H1 (cell line): Measurements from ENCODE around the gene SMG5. TPM values are rescaled to one million over a fixed set of nuclear protein-coding genes. Genes with fewer than 3 reads are reported as not detected.

Source experiments
- CBX8 ChIP-seq: fragments of 300-800, 300-1000 bp; sonication (generic); IDR thresholded peaks from 2 replicates; pipeline ENCODE4 v1.7.1; 2016; ENCODE audit warnings: low read depth, low read length, borderline replicate concordance
- CREB1 ChIP-seq: IDR thresholded peaks from 2 replicates; pipeline ENCODE4 v1.6.1; 2012; ENCODE audit warnings: inconsistent platforms
- JUN ChIP-seq: IDR thresholded peaks from 2 replicates; pipeline ENCODE4 v1.6.1; 2011; ENCODE audit warnings: low read depth, mild to moderate bottlenecking, improper control_type of control experiment, low read length
- POU5F1 ChIP-seq: IDR thresholded peaks from 2 replicates; pipeline ENCODE4 v1.6.1; 2011; ENCODE audit warnings: low read depth, mild to moderate bottlenecking, low read length, moderate library complexity
- RNF2 ChIP-seq: fragments of 200-900, 300-1000 bp; sonication (generic); IDR thresholded peaks from 2 replicates; pipeline ENCODE4 v1.7.1; 2016; ENCODE audit warnings: borderline replicate concordance, low read depth, mild to moderate bottlenecking, antibody characterized with exemption, low read length; ENCODE audit not compliant: poor library complexity, severe bottlenecking; ENCODE audit errors: missing control alignments
- SIX5 ChIP-seq: IDR thresholded peaks from 2 replicates; pipeline ENCODE4 v1.6.1; 2011; ENCODE audit warnings: mild to moderate bottlenecking, low read depth, low read length
- polyA plus RNA-seq, 7 experiments: library from polyadenylated mRNA; depleted of rRNA in 3 of 7; stranded (reverse) in 5 of 7; unstranded in 2 of 7; fragments of >200 nt in 5 of 7; fragments of 200-250 nt in 2 of 7; gene quantifications; 1 replicate in 5 of 7; 2 replicates in 1 of 7; 4 replicates in 1 of 7; pipeline versions ENCODE4 v1.2.1 to v1.2.3, GENCODE V29; 2011 to 2013; ENCODE audit warnings: missing spikeins in 2 of 7, mixed read lengths in 2 of 7
- total RNA-seq: library from RNA; stranded (reverse); fragmentation: NEBNext Ultra II Directional; extraction: Animal tissue kit (Norgen Biotek cat#: 25700); gene quantifications from 2 replicates; pipeline ENCODE4 v1.2.1, GENCODE V29; 2021
- TF ChIP-seq, protein P1 (sequence below): fragments of 300-600 bp; sonication (generic); IDR thresholded peaks from 2 replicates; pipeline ENCODE4 v1.7.1; 2012; ENCODE audit warnings: low read length, moderate library complexity, mild to moderate bottlenecking, inconsistent platforms; ENCODE audit not compliant: insufficient replicate concordance
- TF ChIP-seq, protein P2 (sequence below): IDR thresholded peaks from 2 replicates; pipeline ENCODE4 v1.6.1; 2012; ENCODE audit warnings: low read length, inconsistent platforms

Gene SMG5
- total and polyA plus RNA-seq, 2 of the 8 experiments (the other 6 are each of a cell fraction or from before 2014, with no cell fraction given), result 32.7 to 98.0 TPM

DNA sequence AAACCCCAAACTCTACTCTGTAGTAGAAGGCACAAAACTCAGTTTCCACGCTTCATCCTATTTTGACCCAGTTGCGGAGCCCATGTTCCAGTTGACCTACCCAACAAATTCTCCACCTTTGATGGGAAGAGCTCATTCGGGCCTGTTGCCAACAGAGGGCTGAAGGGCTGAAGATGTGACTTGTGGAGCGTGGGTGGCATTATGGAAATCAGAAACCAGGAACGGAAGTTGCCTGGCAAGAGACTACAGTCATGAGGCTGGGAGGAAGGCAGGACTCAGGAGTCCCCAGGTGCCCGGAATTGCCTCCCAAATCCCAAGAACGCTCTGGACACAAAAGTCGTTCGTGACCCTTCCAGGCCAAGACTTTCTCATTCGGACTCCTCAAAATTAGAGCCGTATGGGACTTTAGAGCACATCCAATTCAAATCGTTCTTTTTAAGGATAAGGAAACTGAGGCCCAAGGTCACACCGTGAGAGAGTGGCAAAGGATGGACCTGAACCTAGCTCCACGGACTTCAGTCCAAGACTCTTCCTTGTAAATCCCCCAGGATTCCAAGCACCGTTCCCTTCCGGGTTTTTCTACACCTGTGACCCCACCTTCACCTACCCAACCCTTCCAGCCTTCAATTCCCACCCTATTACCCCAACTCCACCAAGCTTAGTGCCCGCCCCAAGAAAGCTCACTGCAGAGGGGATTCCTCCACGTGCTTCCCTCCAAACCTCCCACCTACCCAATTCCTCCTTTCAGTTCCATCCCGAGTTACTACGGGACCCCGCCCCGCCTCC lies 739 bp downstream of the SMG5 start (continued):
- TF ChIP-seq, protein P1, sequence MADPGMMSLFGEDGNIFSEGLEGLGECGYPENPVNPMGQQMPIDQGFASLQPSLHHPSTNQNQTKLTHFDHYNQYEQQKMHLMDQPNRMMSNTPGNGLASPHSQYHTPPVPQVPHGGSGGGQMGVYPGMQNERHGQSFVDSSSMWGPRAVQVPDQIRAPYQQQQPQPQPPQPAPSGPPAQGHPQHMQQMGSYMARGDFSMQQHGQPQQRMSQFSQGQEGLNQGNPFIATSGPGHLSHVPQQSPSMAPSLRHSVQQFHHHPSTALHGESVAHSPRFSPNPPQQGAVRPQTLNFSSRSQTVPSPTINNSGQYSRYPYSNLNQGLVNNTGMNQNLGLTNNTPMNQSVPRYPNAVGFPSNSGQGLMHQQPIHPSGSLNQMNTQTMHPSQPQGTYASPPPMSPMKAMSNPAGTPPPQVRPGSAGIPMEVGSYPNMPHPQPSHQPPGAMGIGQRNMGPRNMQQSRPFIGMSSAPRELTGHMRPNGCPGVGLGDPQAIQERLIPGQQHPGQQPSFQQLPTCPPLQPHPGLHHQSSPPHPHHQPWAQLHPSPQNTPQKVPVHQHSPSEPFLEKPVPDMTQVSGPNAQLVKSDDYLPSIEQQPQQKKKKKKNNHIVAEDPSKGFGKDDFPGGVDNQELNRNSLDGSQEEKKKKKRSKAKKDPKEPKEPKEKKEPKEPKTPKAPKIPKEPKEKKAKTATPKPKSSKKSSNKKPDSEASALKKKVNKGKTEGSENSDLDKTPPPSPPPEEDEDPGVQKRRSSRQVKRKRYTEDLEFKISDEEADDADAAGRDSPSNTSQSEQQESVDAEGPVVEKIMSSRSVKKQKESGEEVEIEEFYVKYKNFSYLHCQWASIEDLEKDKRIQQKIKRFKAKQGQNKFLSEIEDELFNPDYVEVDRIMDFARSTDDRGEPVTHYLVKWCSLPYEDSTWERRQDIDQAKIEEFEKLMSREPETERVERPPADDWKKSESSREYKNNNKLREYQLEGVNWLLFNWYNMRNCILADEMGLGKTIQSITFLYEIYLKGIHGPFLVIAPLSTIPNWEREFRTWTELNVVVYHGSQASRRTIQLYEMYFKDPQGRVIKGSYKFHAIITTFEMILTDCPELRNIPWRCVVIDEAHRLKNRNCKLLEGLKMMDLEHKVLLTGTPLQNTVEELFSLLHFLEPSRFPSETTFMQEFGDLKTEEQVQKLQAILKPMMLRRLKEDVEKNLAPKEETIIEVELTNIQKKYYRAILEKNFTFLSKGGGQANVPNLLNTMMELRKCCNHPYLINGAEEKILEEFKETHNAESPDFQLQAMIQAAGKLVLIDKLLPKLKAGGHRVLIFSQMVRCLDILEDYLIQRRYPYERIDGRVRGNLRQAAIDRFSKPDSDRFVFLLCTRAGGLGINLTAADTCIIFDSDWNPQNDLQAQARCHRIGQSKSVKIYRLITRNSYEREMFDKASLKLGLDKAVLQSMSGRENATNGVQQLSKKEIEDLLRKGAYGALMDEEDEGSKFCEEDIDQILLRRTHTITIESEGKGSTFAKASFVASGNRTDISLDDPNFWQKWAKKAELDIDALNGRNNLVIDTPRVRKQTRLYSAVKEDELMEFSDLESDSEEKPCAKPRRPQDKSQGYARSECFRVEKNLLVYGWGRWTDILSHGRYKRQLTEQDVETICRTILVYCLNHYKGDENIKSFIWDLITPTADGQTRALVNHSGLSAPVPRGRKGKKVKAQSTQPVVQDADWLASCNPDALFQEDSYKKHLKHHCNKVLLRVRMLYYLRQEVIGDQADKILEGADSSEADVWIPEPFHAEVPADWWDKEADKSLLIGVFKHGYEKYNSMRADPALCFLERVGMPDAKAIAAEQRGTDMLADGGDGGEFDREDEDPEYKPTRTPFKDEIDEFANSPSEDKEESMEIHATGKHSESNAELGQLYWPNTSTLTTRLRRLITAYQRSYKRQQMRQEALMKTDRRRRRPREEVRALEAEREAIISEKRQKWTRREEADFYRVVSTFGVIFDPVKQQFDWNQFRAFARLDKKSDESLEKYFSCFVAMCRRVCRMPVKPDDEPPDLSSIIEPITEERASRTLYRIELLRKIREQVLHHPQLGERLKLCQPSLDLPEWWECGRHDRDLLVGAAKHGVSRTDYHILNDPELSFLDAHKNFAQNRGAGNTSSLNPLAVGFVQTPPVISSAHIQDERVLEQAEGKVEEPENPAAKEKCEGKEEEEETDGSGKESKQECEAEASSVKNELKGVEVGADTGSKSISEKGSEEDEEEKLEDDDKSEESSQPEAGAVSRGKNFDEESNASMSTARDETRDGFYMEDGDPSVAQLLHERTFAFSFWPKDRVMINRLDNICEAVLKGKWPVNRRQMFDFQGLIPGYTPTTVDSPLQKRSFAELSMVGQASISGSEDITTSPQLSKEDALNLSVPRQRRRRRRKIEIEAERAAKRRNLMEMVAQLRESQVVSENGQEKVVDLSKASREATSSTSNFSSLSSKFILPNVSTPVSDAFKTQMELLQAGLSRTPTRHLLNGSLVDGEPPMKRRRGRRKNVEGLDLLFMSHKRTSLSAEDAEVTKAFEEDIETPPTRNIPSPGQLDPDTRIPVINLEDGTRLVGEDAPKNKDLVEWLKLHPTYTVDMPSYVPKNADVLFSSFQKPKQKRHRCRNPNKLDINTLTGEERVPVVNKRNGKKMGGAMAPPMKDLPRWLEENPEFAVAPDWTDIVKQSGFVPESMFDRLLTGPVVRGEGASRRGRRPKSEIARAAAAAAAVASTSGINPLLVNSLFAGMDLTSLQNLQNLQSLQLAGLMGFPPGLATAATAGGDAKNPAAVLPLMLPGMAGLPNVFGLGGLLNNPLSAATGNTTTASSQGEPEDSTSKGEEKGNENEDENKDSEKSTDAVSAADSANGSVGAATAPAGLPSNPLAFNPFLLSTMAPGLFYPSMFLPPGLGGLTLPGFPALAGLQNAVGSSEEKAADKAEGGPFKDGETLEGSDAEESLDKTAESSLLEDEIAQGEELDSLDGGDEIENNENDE, result no peak
- TF ChIP-seq, protein P2, sequence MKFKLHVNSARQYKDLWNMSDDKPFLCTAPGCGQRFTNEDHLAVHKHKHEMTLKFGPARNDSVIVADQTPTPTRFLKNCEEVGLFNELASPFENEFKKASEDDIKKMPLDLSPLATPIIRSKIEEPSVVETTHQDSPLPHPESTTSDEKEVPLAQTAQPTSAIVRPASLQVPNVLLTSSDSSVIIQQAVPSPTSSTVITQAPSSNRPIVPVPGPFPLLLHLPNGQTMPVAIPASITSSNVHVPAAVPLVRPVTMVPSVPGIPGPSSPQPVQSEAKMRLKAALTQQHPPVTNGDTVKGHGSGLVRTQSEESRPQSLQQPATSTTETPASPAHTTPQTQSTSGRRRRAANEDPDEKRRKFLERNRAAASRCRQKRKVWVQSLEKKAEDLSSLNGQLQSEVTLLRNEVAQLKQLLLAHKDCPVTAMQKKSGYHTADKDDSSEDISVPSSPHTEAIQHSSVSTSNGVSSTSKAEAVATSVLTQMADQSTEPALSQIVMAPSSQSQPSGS, result no peak
- no peak for TF ChIP-seq CBX8
- TF ChIP-seq SIX5, result no peak
- no peak for TF ChIP-seq CREB1
- TF ChIP-seq JUN, result no peak
- TF ChIP-seq RNF2, result no peak
- no peak for TF ChIP-seq POU5F1
